AG08396 (cell line): ENCODE results near the gene HLA-E.
A peak's percentile ranks its signal among the peaks of the same experiment; 100 is the strongest.
"Not testable (repeated sequence)": the region's sequence is repeated elsewhere in the genome, so short reads cannot be mapped to it uniquely, and the experiment has no call there.

Experiments
- DNase-seq: peaks from one replicate; pipeline ENCODE4 v3.0.0; 2012; ENCODE audit warnings: low spot score, mixed read lengths

The HLA-E gene

GRCh38 chr6:30507849-30508827 lies 18.8 kb downstream of the HLA-E start:
- DNase-seq, result no peak

- DNase-seq, result no peak
Observed at GRCh38 chr6:30508890-30509736, 19.8 kb downstream of the HLA-E start.

DNA sequence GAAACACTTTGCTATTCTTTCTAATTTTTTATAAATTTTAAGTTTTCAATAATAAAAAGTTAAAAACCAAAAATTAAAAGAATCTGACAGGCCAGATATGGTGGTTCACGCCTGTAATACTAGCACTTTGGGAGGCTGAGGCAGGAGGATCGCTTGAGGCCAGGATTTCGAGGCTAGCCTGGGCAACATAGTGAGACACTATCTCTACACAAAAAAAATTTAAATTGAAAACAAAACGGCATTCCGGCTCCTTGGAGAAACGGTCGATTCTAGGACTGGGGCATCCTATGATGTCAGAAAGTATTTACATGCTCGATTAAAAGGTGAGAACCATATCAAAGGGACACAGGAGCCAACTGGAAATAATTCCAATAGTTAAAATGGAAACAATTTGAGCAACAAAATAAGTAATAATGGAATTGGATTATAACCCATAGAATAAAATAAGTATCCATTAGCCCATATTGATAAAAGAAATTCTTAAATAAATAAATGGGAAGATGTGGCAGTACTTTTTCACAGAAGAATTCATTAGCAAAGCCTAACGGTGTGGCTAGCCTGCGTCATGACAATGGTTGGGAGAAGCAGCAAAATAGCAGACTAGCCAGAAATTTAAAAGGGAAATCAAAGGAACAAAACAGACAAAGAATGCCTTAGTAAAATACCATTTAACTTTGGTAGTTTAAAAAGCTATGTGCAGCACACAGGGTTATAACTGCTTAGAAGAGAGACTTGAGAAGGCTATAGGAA lies 21.3 kb downstream of the HLA-E start:
- DNase-seq, result no peak

DNA sequence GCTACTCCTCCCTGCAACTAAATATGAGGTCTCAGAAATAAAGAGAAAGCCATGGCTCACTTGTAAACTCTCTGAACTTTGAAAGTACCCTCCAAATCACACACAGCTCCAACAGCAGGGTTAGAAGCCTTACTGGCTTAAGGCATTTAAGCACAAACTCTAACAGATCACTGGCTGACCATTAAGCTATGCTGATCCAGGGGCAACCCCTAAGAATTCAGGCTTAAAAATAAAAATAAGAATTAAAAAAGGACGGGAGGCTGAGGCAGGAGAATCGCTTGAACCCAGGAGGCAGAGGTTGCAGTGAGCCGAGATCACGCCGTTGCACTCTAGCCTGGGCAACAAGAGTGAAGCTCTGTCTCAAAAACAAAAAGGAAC lies 21.8 kb downstream of the HLA-E start:
- no peak for DNase-seq

DNA sequence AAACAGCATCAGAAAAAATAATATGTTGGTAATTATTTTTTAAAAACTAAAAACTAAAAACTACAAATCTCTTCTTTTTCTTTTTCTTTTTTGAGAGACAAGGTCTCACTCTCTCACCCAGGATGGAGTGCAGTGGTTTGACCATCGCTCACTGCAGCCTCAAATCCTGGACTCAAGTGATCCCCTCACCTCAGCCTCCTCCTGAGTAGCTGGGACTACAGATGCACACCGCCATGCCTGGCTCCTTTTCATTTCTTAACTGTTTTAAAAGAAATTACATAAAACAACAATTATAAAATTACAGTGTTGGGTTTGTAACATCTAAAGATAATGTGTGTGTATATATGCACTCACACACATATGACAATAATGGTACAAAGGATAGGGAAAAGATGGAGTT lies 24.1 kb downstream of the HLA-E start:
- no peak for DNase-seq

- DNase-seq, result no peak
Observed at GRCh38 chr6:30515106-30515505, 25.8 kb downstream of the HLA-E start.

DNA sequence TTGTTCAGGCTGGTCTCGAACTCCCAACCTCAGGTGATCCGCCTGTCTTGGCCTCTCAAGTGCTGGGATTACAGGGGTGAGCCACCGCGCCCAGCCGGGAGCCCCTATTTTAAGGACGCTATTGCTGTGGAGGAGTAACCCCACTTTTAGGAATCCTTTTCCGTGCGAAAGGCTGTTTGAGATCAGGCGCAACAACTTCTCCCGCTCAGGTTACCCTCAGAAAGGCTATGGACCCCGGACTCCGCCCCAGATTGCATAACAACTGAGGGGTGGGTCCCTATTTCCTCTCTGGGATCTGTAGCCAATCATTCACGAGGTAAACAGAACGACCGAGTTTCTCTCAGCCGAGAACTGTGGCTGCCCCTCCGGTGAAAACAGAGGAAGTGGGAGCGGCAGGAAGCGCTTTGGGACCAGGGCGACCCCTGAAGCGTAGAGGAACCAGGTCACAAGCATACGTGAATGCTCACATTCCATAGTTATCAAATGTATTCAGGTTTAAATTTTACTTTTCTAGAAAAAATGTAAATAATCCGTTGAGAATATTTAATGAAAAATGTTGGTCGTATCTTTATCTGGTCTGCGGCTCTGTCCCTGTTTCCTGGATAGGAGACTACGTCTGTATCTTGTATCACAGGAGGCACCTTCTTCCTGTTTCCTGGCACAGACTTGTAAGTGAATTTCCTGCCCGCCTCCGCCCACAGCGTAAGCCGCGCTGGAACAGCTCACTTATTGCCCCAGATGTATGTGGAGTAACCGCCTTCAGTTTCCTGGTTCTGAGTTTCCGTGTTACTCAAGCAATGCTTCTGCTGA lies 26.8 kb downstream of the HLA-E start:
- peak; percentile 85 for DNase-seq

- not testable (repeated sequence) for DNase-seq
Observed at GRCh38 chr6:30516754-30517076, 27.4 kb downstream of the HLA-E start.

GRCh38 chr6:30517767-30518504 lies 28.6 kb downstream of the HLA-E start:
- not testable (repeated sequence) for DNase-seq

- DNase-seq, result not testable (repeated sequence)
Observed at GRCh38 chr6:30518505-30519145, 29.3 kb downstream of the HLA-E start.

- no peak for DNase-seq
Observed at GRCh38 chr6:30520522-30520921, 31.2 kb downstream of the HLA-E start.

GRCh38 chr6:30521082-30521481 lies 31.8 kb downstream of the HLA-E start:
- peak; percentile 72 for DNase-seq

GRCh38 chr6:30521952-30522351 lies 32.6 kb downstream of the HLA-E start:
- not testable (repeated sequence) for DNase-seq

- DNase-seq, result not testable (repeated sequence)
Observed at GRCh38 chr6:30526444-30526843, 37.1 kb downstream of the HLA-E start.

GRCh38 chr6:30529349-30529875 lies 40.1 kb downstream of the HLA-E start:
- DNase-seq, result not testable (repeated sequence)

DNA sequence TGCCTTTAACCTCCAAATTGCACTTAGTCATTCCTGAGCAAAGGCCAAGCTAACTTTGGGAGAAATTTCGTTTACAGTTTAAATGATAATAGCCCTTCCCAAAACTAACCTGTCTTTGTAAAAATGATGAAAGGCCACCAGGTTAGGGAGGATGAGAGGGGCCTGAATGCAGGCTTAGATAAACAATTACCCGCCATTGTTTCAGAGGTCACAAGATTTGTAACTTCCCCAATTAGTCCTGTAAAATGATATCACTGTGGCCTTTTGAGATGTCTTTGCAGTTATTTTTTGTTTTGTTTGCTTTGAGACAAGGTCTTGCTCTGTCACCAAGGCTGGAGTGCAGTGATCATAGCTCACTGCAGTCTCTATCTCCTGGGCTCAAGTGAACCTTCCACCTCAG lies 40.7 kb downstream of the HLA-E start:
- DNase-seq, result no peak

DNA sequence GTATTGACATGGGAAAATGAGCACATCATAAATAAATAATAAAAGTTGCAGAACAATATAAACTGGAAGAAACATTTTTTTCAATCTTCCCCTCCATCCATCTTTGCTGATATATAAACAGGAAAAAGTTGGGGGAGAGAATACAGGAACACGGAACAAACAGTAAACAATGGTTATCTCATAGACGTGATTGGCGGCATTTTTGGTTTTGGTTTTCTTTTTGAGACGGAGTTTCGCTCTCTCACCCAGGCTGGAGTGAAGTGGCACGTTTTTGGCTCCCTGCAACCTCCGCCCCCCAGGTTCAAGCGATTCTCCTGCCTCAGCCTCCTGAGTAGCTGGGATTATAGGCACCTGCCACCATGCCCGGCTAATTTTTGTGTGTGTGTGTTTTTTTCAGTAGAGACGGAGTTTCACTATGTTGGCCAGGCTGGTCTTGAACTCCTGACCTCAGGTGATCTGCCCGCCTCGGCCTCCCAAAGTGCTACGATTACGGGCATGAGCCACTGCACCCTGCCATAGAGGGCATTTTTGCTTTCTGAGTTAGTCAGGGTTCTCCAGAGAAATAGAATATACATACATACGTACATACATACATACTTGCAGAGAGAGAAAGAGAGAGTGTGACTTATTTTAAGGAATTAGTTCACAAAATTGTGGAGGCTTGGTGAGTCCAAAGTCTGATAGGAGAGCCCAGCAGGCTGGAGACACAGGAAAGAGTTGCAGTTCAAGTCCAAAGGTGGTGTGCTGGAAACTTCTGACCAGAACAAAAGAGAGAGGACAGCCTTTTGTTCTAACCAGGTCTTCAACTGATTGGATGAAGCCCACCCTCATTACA lies 44.4 kb downstream of the HLA-E start:
- no peak for DNase-seq

DNA sequence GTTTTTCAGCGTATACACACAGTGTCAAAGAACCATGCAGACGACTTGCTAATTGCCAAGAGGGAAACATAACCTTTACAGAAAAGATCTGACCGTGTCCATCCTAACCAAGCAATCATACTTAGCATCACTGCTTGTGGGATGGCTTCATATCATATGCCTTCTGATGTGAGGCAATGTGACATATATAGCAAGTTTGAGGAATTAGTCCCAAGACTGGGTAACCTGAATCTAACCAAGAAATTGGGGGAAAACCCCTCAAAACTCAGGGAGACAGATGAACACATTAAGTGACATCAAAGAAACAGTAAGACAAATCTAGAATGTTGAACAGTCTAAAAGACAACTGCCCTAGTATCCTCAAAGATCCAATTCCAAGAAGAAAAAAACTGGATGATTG lies 48.6 kb downstream of the HLA-E start:
- no peak for DNase-seq
